Tibial artery (tissue), 4 donors: ENCODE data around the gene TRIOBP.

Source experiments
- DNase-seq, 2 donors: peaks; one replicate each; pipeline ENCODE4 v3.0.0-alpha.2; 2019
- H3K27ac ChIP-seq, 2 donors: fragments of 200-600 bp; sonication (generic) in 1 of 2; 1 replicate in 1 of 2; 2 replicates in 1 of 2; pipeline ENCODE4 v1.5.1; 2018 to 2019; ENCODE audit warnings: mild to moderate bottlenecking in 1 of 2
- H3K27me3 ChIP-seq, 2 donors: fragments of 200-600 bp; sonication (generic) in 1 of 2; one replicate each; pipeline versions ENCODE4 v1.5.1 to v1.6.0; 2016 to 2019
- H3K36me3 ChIP-seq, 3 donors: fragments of 200-600 bp; sonication (generic) in 2 of 3; one replicate each; pipeline ENCODE4 v1.5.1; 2016 to 2019; ENCODE audit warnings: mild to moderate bottlenecking in 2 of 3
- H3K4me1 ChIP-seq, 4 donors: fragments of 200-600 bp; sonication (generic) in 2 of 4; 1 replicate in 3 of 4; 2 replicates in 1 of 4; pipeline ENCODE4 v1.5.1; 2016 to 2019
- H3K4me3 ChIP-seq, 2 donors: fragments of 200-600 bp; sonication (generic) in 1 of 2; 1 replicate in 1 of 2; 2 replicates in 1 of 2; pipeline ENCODE4 v1.5.1; 2018 to 2019; ENCODE audit warnings: mild to moderate bottlenecking in 2 of 2
- H3K9me3 ChIP-seq, 3 donors: fragments of 200-600 bp; sonication (generic) in 1 of 3; one replicate each; pipeline ENCODE4 v1.5.1; 2016 to 2019
- CTCF ChIP-seq, 2 experiments: fragments of 200-600 bp in 1 of 2; fragments of 450-650 bp in 1 of 2; IDR thresholded peaks; one replicate each; pipeline ENCODE4 v1.5.1; 2017 to 2019; ENCODE audit warnings: antibody characterized with exemption in 2 of 2, mild to moderate bottlenecking in 1 of 2, moderate library complexity in 1 of 2
- intact Hi-C: fragments of 100-400 bp; cut with DNase I; formaldehyde crosslinking; loops from one replicate; pipeline ENCODE4 v1.15.0; 2023; ENCODE audit warnings: low total_unique reads

TRIOBP gene

GRCh38 chr22:37816543-37817180 lies 119.8 kb downstream of the TRIOBP start:
- Histone ChIP-seq H3K36me3 (peaks cover 0 to 35% (median 0%) of the 10 kb centered on the region in 3 donors), H3K9me3 (no peaks in the 10 kb centered on the region), H3K4me3 (no peak overlapping the region), H3K4me1 (peaks cover 0 to 19% (median 16%) of the 10 kb centered on the region in 4 donors), H3K27me3 (peaks cover 0 to 18% of the 10 kb centered on the region in 2 donors), H3K27ac (no peak overlapping the region)
- no peak for TF ChIP-seq CTCF (IDR thresholded peaks at IDR 0.05)
- DNase-seq = no peak
- intact Hi-C loops = loop anchor here (2.0 to 5.0 kb wide), 3 partner anchors 48 to 151 kb away; no protein-coding TSS in a partner anchor

- intact Hi-C loops = loop anchor here (2.0 to 5.0 kb wide), 3 partner anchors 47 to 149 kb away; no protein-coding TSS in a partner anchor
- peak; percentile 96 to 97 for TF ChIP-seq CTCF (IDR thresholded peaks at IDR 0.05)
- Histone ChIP-seq H3K36me3 (peaks cover 0 to 35% (median 0%) of the 10 kb centered on the region in 3 donors), H3K4me1 (peaks cover 0 to 19% (median 16%) of the 10 kb centered on the region in 4 donors), H3K27me3 (peaks cover 0 to 25% of the 10 kb centered on the region in 2 donors), H3K9me3 (no peaks in the 10 kb centered on the region), H3K27ac (peak overlapping the region in 1 of 2 donors; percentile 31), H3K4me3 (peak overlapping the region; percentile 40 to 51)
- DNase-seq = peak; percentile 82 to 90
These were observed 121.0 kb downstream of the TRIOBP start for GRCh38 chr22:37817705-37818408.

- intact Hi-C loops = loop anchor here (5.0 kb wide), 2 partner anchors 114 to 149 kb away; no protein-coding TSS in a partner anchor
- H3K4me3 ChIP-seq = peak overlapping the region; percentile 40 to 51
- peak; percentile 21 for TF ChIP-seq CTCF (IDR thresholded peaks at IDR 0.05)
These were observed 121.7 kb downstream of the TRIOBP start for GRCh38 chr22:37818409-37819104.

GRCh38 chr22:37819105-37819433 lies 122.2 kb downstream of the TRIOBP start:
- no peak overlapping the region for H3K27ac ChIP-seq
- DNase-seq = no peak
- no peak for TF ChIP-seq CTCF (IDR thresholded peaks at IDR 0.05)
- H3K36me3 ChIP-seq = peaks cover 0 to 25% (median 0%) of the 10 kb centered on the region in 3 donors
- peaks cover 0 to 19% (median 16%) of the 10 kb centered on the region in 4 donors for H3K4me1 ChIP-seq
- H3K27me3 ChIP-seq = peaks cover 0 to 25% of the 10 kb centered on the region in 2 donors
- intact Hi-C loops = loop anchor here (5.0 kb wide), 2 partner anchors 113 to 148 kb away; no protein-coding TSS in a partner anchor
- no peaks in the 10 kb centered on the region for H3K9me3 ChIP-seq
- peak overlapping the region; percentile 40 to 51 for H3K4me3 ChIP-seq

More at GRCh38 chr22:37818409-37819104, 121.7 kb downstream of the TRIOBP start:
- peaks cover 0 to 25% of the 10 kb centered on the region in 2 donors for H3K27me3 ChIP-seq
- DNase-seq = peak in 1 of 2 donors; percentile 46
- peak overlapping the region in 1 of 2 donors; percentile 31 for H3K27ac ChIP-seq
- H3K4me1 ChIP-seq = peaks cover 0 to 19% (median 16%) of the 10 kb centered on the region in 4 donors
- H3K9me3 ChIP-seq = no peaks in the 10 kb centered on the region
- peaks cover 0 to 30% (median 0%) of the 10 kb centered on the region in 3 donors for H3K36me3 ChIP-seq

- Histone ChIP-seq H3K9me3 (no peaks in the 10 kb centered on the region), H3K27ac (no peak overlapping the region), H3K36me3 (peaks cover 0 to 12% (median 0%) of the 10 kb centered on the region in 3 donors), H3K4me3 (no peak overlapping the region), H3K27me3 (peaks cover 0 to 25% of the 10 kb centered on the region in 2 donors), H3K4me1 (peaks cover 0 to 26% (median 20%) of the 10 kb centered on the region in 4 donors)
- intact Hi-C loops = no loop called here
- no peak for TF ChIP-seq CTCF (IDR thresholded peaks at IDR 0.05)
- DNase-seq = no peak
These were observed 123.5 kb downstream of the TRIOBP start for GRCh38 chr22:37820350-37820749.
